HG03354 (cell line): ENCODE measurements around the gene PRPF38B.

ENCODE experiments used
- ATAC-seq: cut with Tn5 transposase; IDR thresholded peaks from one replicate; pipeline ENCODE4 v1.9.1; 2021; ENCODE audit warnings: mild to moderate bottlenecking; ENCODE audit not compliant: unreplicated experiment, poor library complexity, severe bottlenecking

PRPF38B gene

DNA sequence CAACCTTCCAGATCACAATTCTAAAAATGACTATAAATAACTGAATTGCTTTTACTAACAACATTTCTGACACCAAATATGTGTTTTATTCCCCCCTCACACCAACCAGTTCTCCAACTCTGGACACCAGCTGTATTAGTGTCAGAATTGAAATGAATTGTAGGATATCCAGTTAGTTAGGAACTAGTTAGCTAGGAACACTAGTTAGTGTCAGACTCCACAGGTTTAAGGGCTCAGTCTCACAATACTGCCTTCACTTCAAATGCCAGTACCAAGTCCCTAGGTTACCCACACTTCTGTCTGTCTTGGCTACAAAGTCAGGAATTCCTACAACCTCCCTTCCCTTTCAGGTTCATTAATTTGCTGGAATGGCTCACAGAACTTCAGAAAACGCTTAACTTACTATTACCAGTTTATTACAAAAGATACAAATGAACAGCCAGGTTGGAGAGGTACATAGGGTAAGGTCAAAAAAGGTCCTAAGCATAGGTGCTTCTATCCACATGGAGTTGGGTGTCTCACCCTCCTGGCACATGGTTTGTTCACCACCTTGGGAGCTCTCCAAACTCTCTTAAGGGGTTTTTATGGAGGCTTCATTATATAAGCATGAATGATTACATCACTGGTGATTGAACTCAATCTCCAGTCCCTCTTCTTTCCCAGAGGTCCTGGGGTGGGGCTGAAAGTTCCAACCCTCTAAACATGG, 58.5 kb downstream of the PRPF38B start:
- ATAC-seq: no peak
